HCT116 (cell line): ENCODE data around the gene JUN. TPM values are rescaled to one million over a fixed set of nuclear protein-coding genes. Genes with fewer than 3 reads are reported as not detected.

Source experiments
- ATAC-seq: fragments of 200-7000 bp; cut with Tn5 transposase; 2 replicates; pipeline ENCODE4 v1.9.1; 2020; ENCODE audit warnings: mild to moderate bottlenecking, moderate library complexity
- BruUV-seq: library from RNA; stranded (reverse); fragments of 400-500 nt; replicated peaks from 2 replicates; lab custom pipeline; 2021; lab: Mats Ljungman, UMichigan
- CTCF ChIA-PET: fragments of 300-600 bp; sonication (Branson Sonifier 250); formaldehyde crosslinking; loops from one replicate; lab custom pipeline; 2021; ENCODE audit warnings: antibody characterized with exemption; lab: Charles Lee
- POLR2A ChIA-PET: fragments of 300-600, 350-600 bp; sonication (Branson Sonifier 250); formaldehyde crosslinking; loops from one replicate; lab custom pipeline; 2021; ENCODE audit warnings: antibody characterized with exemption; lab: Charles Lee
- RAD21 ChIA-PET, 2 experiments: fragments of 300-600 bp; sonication (Branson Sonifier 250); formaldehyde crosslinking; loops; one replicate each; lab custom pipeline; 2023; ENCODE audit warnings: low total read pairs in 2 of 2; ENCODE audit not compliant: uncharacterized antibody in 2 of 2, unreplicated experiment in 2 of 2, low non-redundant PET in 1 of 2; lab: Charles Lee
- DNase-seq: peaks from one replicate; pipeline ENCODE4 v3.0.0-alpha.2; 2010; ENCODE audit warnings: low read depth, low spot score
- H2AFZ ChIP-seq: fragments of 200-600 bp; shearing (Covaris generic), sonication (generic); 2 replicates; pipeline ENCODE4 v1.6.1; 2017; ENCODE audit warnings: low read depth, mixed run types, mixed read lengths, antibody characterized with exemption, low read length; ENCODE audit not compliant: poor library complexity, severe bottlenecking
- H3K27ac ChIP-seq: 2 replicates; pipeline ENCODE4 v1.5.1; 2012; ENCODE audit warnings: low read depth, low read length
- H3K27me3 ChIP-seq: fragments of 200-600 bp; sonication (generic); 2 replicates; pipeline ENCODE4 v1.6.1; 2016; ENCODE audit warnings: mixed run types, low read length, mixed read lengths; ENCODE audit not compliant: insufficient read depth
- H3K36me3 ChIP-seq, 2 experiments: fragments of 200-500 bp in 1 of 2; fragments of 200-600 bp in 1 of 2; sonication (Bioruptor generic) in 1 of 2; sonication (generic) in 1 of 2; 2 replicates each; pipeline versions ENCODE4 v1.5.1 to v1.6.1; 2014 to 2016; ENCODE audit warnings: low read length in 2 of 2, inconsistent platforms in 1 of 2, mixed read lengths in 1 of 2, mixed run types in 1 of 2; ENCODE audit not compliant: insufficient read depth in 2 of 2, control insufficient read depth in 1 of 2
- H3K4me1 ChIP-seq, 2 experiments: fragments of 200-600 bp in 1 of 2; sonication (generic) in 1 of 2; 2 replicates each; pipeline versions ENCODE4 v1.5.1 to v1.6.1; 2012 to 2017; ENCODE audit warnings: low read length in 2 of 2, inconsistent platforms in 1 of 2, mild to moderate bottlenecking in 1 of 2, mixed read lengths in 1 of 2, mixed run types in 1 of 2, moderate library complexity in 1 of 2; ENCODE audit not compliant: insufficient read depth in 2 of 2, control insufficient read depth in 1 of 2
- H3K4me2 ChIP-seq: fragments of 200-600 bp; sonication (generic); 2 replicates; pipeline ENCODE4 v1.6.1; 2017; ENCODE audit warnings: mixed run types, low read length, mixed read lengths
- H3K4me3 ChIP-seq, 2 experiments: fragments of 200-600 bp in 1 of 2; sonication (generic) in 1 of 2; replicated peaks in 1 of 2; 2 replicates each; pipeline ENCODE4 v1.5.1; 2011 to 2016; ENCODE audit warnings: low read length in 2 of 2, control low read depth in 1 of 2, low read depth in 1 of 2, mild to moderate bottlenecking in 1 of 2, mixed read lengths in 1 of 2, mixed run types in 1 of 2
- H3K79me2 ChIP-seq: fragments of 200-600 bp; sonication (generic); 2 replicates; pipeline ENCODE4 v1.6.1; 2017; ENCODE audit warnings: mild to moderate bottlenecking, mixed run types, low read length, moderate library complexity, mixed read lengths; ENCODE audit not compliant: insufficient read depth
- H3K9ac ChIP-seq: fragments of 200-600 bp; sonication (generic); 2 replicates; pipeline ENCODE4 v1.6.1; 2016; ENCODE audit warnings: low read length, mixed read lengths
- H3K9me2 ChIP-seq: fragments of 200-600 bp; sonication (generic), shearing (Covaris generic); 2 replicates; pipeline ENCODE4 v1.6.1; 2017; ENCODE audit warnings: mixed run types, mild to moderate bottlenecking, moderate library complexity; ENCODE audit not compliant: insufficient read depth
- H3K9me3 ChIP-seq, 2 experiments: fragments of 200-500 bp in 1 of 2; fragments of 200-600 bp in 1 of 2; sonication (Bioruptor generic) in 1 of 2; sonication (generic) in 1 of 2; 2 replicates each; pipeline ENCODE4 v1.6.1; 2014 to 2017; ENCODE audit warnings: low read length in 2 of 2, mixed read lengths in 2 of 2, inconsistent platforms in 1 of 2, low read depth in 1 of 2, mild to moderate bottlenecking in 1 of 2, mixed run types in 1 of 2, moderate library complexity in 1 of 2; ENCODE audit not compliant: control insufficient read depth in 1 of 2, insufficient read depth in 1 of 2
- H4K20me1 ChIP-seq: fragments of 200-600 bp; sonication (generic), shearing (Covaris generic); 2 replicates; pipeline ENCODE4 v1.6.1; 2017; ENCODE audit warnings: mixed run types, mild to moderate bottlenecking, moderate library complexity; ENCODE audit not compliant: insufficient read depth
- CBX3 ChIP-seq: IDR thresholded peaks from 2 replicates; pipeline ENCODE4 v1.6.1; 2012; ENCODE audit warnings: low read depth
- CEBPB ChIP-seq: IDR thresholded peaks from 2 replicates; pipeline ENCODE4 v1.6.1; 2012; ENCODE audit warnings: low read depth
- EGR1 ChIP-seq: IDR thresholded peaks from 2 replicates; pipeline ENCODE4 v1.6.1; 2012; ENCODE audit warnings: low read depth
- ELF1 ChIP-seq: IDR thresholded peaks from 2 replicates; pipeline ENCODE4 v1.6.1; 2012; ENCODE audit warnings: low read depth, borderline replicate concordance
- EZH2 ChIP-seq: fragments of 200-600 bp; sonication (generic); IDR thresholded peaks from 2 replicates; pipeline ENCODE4 v1.6.1; 2017; ENCODE audit warnings: antibody characterized with exemption, mixed run types
- EZH2phosphoT487 ChIP-seq: fragments of 200-600 bp; IDR thresholded peaks from 2 replicates; pipeline ENCODE4 v1.6.1; 2018; ENCODE audit warnings: antibody characterized with exemption, borderline replicate concordance
- REST ChIP-seq: IDR thresholded peaks from 2 replicates; pipeline ENCODE4 v1.6.1; 2012; ENCODE audit warnings: low read depth
- SIN3A ChIP-seq: IDR thresholded peaks from 2 replicates; pipeline ENCODE4 v1.6.1; 2012; ENCODE audit warnings: low read depth
- TCF7L2 ChIP-seq: IDR thresholded peaks from 2 replicates; pipeline ENCODE4 v1.7.0; 2011; ENCODE audit warnings: borderline replicate concordance, inconsistent platforms; ENCODE audit not compliant: insufficient read depth, insufficient read length; ENCODE audit errors: extremely low read depth
- ZBTB33 ChIP-seq: IDR thresholded peaks from 2 replicates; pipeline ENCODE4 v1.6.1; 2011; ENCODE audit warnings: mild to moderate bottlenecking, low read length, moderate library complexity; ENCODE audit not compliant: insufficient replicate concordance; ENCODE audit errors: extremely low read depth
- intact Hi-C: fragments of 100-400 bp; cut with micrococcal nuclease; formaldehyde crosslinking; loops from 2 replicates; pipeline ENCODE4 v1.10.0; 2022
- total RNA-seq: library from RNA; stranded (reverse); gene quantifications from one replicate; pipeline ENCODE4 v1.2.1, GENCODE V29; 2021; ENCODE audit not compliant: unreplicated experiment

The JUN gene
- total RNA-seq, 1 experiment from 2014 or later: 18.7 TPM

GRCh38 chr1:58741678-58742553 is 41.9 kb downstream of the JUN start:
- H4K20me1 ChIP-seq: no peaks in the 10 kb centered on the region
- no peaks in the 10 kb centered on the region for H3K27me3 ChIP-seq
- no peak overlapping the region for H3K4me3 ChIP-seq
- H3K9me3 ChIP-seq: no peaks in the 10 kb centered on the region
- DNase-seq (no peak), ATAC-seq (no peak)
- RAD21 ChIA-PET: no interaction called here
- no peak overlapping the region for H3K9ac ChIP-seq
- H3K79me2 ChIP-seq: no peaks in the 10 kb centered on the region
- no peak overlapping the region for H3K27ac ChIP-seq
- no peak overlapping the region for H3K4me2 ChIP-seq
- POLR2A ChIA-PET: interaction anchor here (0.8 kb wide), 1 partner anchor 42 kb away, joined by 3 read pairs; the partner anchor contains the start of gene JUN
- no peak overlapping the region for H2AFZ ChIP-seq
- H3K9me2 ChIP-seq: no peaks in the 10 kb centered on the region
- H3K4me1 ChIP-seq: peaks cover 0 to 14% of the 10 kb centered on the region in 2 experiments; a peak in 2 of 4 replicates
- intact Hi-C loops: loop anchor here (2.0 to 10.0 kb wide), 4 partner anchors 27 to 1205 kb away; partner anchors contain the start of gene FGGY
- TF ChIP-seq EGR1: no peak
- TF ChIP-seq TCF7L2: no peak
- TF ChIP-seq CBX3: no peak
- no peak for TF ChIP-seq SIN3A
- no peak for TF ChIP-seq EZH2phosphoT487
- TF ChIP-seq ZBTB33: no peak
- TF ChIP-seq REST: no peak
- TF ChIP-seq CEBPB: no peak
- TF ChIP-seq ELF1: no peak
- no peak for TF ChIP-seq EZH2
- CTCF ChIA-PET: interaction anchor here (1.2 to 2.0 kb wide), 2 partner anchors 27 to 1017 kb away, joined by 3 to 8 read pairs; no protein-coding TSS in a partner anchor
- H3K36me3 ChIP-seq: no peaks in the 10 kb centered on the region
- no TSS peak for BruUV-seq
